RWPE1 (cell line): ENCODE measurements around the gene MCEE.

Experiments
- CTCF ChIA-PET: fragments of 350-600 bp; sonication (Branson Sonifier 250); formaldehyde crosslinking; extraction: SDS; loops from one replicate; lab custom pipeline; 2021; lab: Yijun Ruan, JAX
- POLR2A ChIA-PET: fragments of 400-600 bp; formaldehyde crosslinking; extraction: SDS; loops from one replicate; lab custom pipeline; 2020; ENCODE audit warnings: antibody characterized with exemption; ENCODE audit not compliant: low non-redundant PET; lab: Yijun Ruan, JAX
- DNase-seq: peaks from one replicate; pipeline ENCODE4 v3.0.0; 2012; ENCODE audit warnings: low spot score
- H3K27ac ChIP-seq: fragments of 450-650 bp; 2 replicates; pipeline ENCODE4 v1.5.1; 2017
- TF ChIP-seq, protein P1 (sequence below): fragments of 450-650 bp; conservative IDR thresholded peaks from 2 replicates; pipeline ENCODE4 v1.5.1; 2017; ENCODE audit warnings: low read depth, mild to moderate bottlenecking

Gene MCEE

GRCh38 chr2:71156573-71156972 is 26.5 kb upstream of the MCEE start:
- peak; percentile 12 for DNase-seq
- CTCF ChIA-PET, result interaction anchor here (1.1 to 1.2 kb wide), 2 partner anchors 13 to 56 kb away, joined by 3 to 6 read pairs; no protein-coding TSS in a partner anchor

DNA sequence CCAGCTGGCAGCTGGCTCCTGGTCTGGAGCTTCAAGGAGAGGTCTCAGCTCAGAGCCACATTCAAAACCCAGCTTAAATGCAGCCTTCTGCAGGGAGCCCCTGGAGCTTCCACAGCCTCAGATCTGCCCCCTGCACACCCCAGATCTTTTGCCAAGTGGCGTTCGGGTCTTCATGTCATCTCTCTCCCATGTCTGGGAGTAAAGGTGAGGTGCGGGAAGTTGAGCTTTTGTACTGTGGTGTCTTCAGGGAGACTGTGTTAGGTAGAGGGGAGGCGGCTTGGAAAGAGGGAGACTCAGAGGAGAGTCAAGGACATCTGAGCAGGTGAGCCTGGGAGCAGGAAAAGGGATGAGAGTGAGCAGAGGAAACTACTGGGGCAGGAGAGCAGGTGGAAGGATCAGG is 25.8 kb upstream of the MCEE start:
- no peak for DNase-seq
- H3K27ac ChIP-seq, result no peak overlapping the region
- TF ChIP-seq, protein P1, sequence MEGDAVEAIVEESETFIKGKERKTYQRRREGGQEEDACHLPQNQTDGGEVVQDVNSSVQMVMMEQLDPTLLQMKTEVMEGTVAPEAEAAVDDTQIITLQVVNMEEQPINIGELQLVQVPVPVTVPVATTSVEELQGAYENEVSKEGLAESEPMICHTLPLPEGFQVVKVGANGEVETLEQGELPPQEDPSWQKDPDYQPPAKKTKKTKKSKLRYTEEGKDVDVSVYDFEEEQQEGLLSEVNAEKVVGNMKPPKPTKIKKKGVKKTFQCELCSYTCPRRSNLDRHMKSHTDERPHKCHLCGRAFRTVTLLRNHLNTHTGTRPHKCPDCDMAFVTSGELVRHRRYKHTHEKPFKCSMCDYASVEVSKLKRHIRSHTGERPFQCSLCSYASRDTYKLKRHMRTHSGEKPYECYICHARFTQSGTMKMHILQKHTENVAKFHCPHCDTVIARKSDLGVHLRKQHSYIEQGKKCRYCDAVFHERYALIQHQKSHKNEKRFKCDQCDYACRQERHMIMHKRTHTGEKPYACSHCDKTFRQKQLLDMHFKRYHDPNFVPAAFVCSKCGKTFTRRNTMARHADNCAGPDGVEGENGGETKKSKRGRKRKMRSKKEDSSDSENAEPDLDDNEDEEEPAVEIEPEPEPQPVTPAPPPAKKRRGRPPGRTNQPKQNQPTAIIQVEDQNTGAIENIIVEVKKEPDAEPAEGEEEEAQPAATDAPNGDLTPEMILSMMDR, result no peak
- ChIA-PET CTCF (no interaction called here), POLR2A (no interaction called here)

More at GRCh38 chr2:71156573-71156972, 26.5 kb upstream of the MCEE start:
- TF ChIP-seq, protein P1, result no peak
- no peak overlapping the region for H3K27ac ChIP-seq
- POLR2A ChIA-PET, result no interaction called here

DNA sequence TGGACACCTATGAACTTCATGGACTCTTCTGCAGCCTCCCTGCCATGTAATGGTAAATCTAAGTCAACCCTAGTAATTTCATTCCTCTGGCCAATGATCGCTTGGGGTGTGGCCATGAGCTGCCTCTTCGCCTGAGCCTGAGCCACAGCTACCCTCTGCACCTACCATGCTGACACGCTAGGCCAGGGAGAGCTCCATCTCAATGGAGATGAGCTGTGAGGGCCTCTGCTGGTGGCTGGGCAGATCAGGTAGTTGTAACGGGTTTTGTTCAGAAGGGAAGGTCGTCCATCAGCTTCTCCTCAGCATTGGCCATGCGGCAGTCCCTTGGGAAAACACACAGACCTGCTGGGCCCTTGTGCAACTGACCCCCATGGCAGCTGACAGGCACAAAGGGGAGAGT is 24.8 kb upstream of the MCEE start:
- DNase-seq, result peak; percentile 14

DNA sequence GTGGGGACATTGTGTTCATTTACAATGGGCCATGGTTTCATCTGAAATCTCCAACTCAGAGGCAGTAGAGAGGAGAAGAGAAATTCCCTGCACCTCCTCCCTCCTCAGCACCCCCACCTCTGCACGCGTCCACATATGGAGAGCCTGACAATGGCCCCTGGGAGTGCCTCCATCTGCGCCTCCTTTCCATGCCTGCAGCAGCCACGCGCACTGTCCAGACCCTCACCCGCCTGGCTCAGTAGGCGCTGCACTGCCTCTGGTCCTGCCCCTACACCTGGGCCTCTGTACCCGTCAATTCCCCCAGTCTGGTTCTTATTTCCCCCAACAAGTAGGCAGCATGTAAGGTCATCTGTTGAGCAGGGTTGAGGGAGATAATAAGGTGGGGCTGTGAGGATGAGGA is 24.2 kb upstream of the MCEE start:
- no peak for DNase-seq
- TF ChIP-seq, protein P1, result no peak
- CTCF ChIA-PET, result no interaction called here
- H3K27ac ChIP-seq, result no peak overlapping the region
- POLR2A ChIA-PET, result no interaction called here

More for the DNA sequence above, 24.8 kb upstream of the MCEE start:
- ChIA-PET CTCF (interaction anchor here (0.6 kb wide), 1 partner anchor 39 kb away, joined by 8 read pairs; no protein-coding TSS in a partner anchor), POLR2A (no interaction called here)
- no peak overlapping the region for H3K27ac ChIP-seq
- TF ChIP-seq, protein P1, result no peak

GRCh38 chr2:71153585-71154224 is 23.7 kb upstream of the MCEE start:
- ChIA-PET POLR2A (no interaction called here), CTCF (interaction anchor here (0.6 kb wide), 1 partner anchor 42 kb away, joined by 4 read pairs; no protein-coding TSS in a partner anchor)
- TF ChIP-seq, protein P1, result no peak
- no peak for DNase-seq
- no peak overlapping the region for H3K27ac ChIP-seq

GRCh38 chr2:71151620-71152019 is 21.6 kb upstream of the MCEE start:
- ChIA-PET CTCF (no interaction called here), POLR2A (interaction anchor here (0.6 kb wide), 1 partner anchor 52 kb away, joined by 5 read pairs; no protein-coding TSS in a partner anchor)
- TF ChIP-seq, protein P1, result no peak
- H3K27ac ChIP-seq, result no peak overlapping the region
- DNase-seq, result no peak
